ENCODE data around the gene FBXL12. TPM values are rescaled to one million over a fixed set of nuclear protein-coding genes. Genes with fewer than 3 reads are reported as not detected.
A peak's percentile ranks its signal among the peaks of the same experiment; 100 is the strongest.

Gene FBXL12
- total and polyA plus RNA-seq, 2 experiments from 2014 or later: 23.5 to 25.4 TPM

GRCh38 chr19:9818734-9819595, at the start of gene FBXL12 (continued):
- TF ChIP-seq ETS1 (IDR thresholded peaks at IDR 0.05): peak; percentile 59; the same call in 1 of the 2 replicates

- Histone ChIP-seq H3K27me3 (ENCODE audit: insufficient read depth) (no peaks in the 10 kb centered on the region), H3K9me2 (ENCODE audit: insufficient read depth) (no peaks in the 10 kb centered on the region), H4K20me1 (replicated peaks; ENCODE audit: insufficient read depth) (peaks cover 9% of the 10 kb centered on the region), H3K4me3 (peak overlapping the region; percentile 27; the same call in 1 of the 2 replicates), H3K36me3 (ENCODE audit: insufficient read depth) (no peaks in the 10 kb centered on the region), H3K4me1 (ENCODE audit: insufficient read depth) (peaks cover 11% of the 10 kb centered on the region; the same call in 1 of the 2 replicates), H3F3A (replicated peaks; ENCODE audit: low read depth) (0 out of 2 replicates have a peak, but pooled peaks cover 6% of the 10 kb centered on the region), H3K27ac (ENCODE audit: low read depth) (peak overlapping the region; percentile 53; the same call in 1 of the 2 replicates), H3K79me2 (replicated peaks; ENCODE audit: insufficient read depth) (no peaks in the 10 kb centered on the region; the same call in 1 of the 2 replicates), H3K4me2 (peak overlapping the region; percentile 52; the same call in 1 of the 2 replicates), H2AFZ (no peak overlapping the region)
- H3K27ac Mint-ChIP-seq: peak overlapping the region; percentile 44; the same call in 1 of the 2 replicates
- DNase-seq (ENCODE audit: low spot score) (peak; percentile 68), ATAC-seq (peak; percentile 34)
- H3K36me3 Mint-ChIP-seq (ENCODE audit: low read depth): peaks cover 2% of the 10 kb centered on the region; the same call in 1 of the 3 replicates
- no peaks in the 10 kb centered on the region for H3K9me3 Mint-ChIP-seq
- H3K4me3 Mint-ChIP-seq: no peak overlapping the region
- H3K27me3 Mint-ChIP-seq (ENCODE audit: insufficient read depth, low read depth, poor library complexity): peaks cover 16% of the 10 kb centered on the region
- H3K4me1 Mint-ChIP-seq: peaks cover 5% of the 10 kb centered on the region; the same call in 2 of the 3 replicates
- TF ChIP-seq STAT1 (IDR thresholded peaks at IDR 0.05; ENCODE audit: unreplicated experiment) (no peak), ZNF114 (CRISPR knock-in tag; IDR thresholded peaks at IDR 0.05) (no peak), REST (IDR thresholded peaks at IDR 0.05; ENCODE audit: unreplicated experiment) (no peak), CTCF (conservative IDR thresholded peaks at IDR 0.05; ENCODE audit: low read depth in 2 of 2) (no peak), ZNF462 (CRISPR knock-in tag; IDR thresholded peaks at IDR 0.05) (no peak), ETS1 (IDR thresholded peaks at IDR 0.05) (no peak), POLR2AphosphoS5 (IDR thresholded peaks at IDR 0.05; ENCODE audit: low read depth) (no peak)
Measured at GRCh38 chr19:9865732-9866501, 47.0 kb upstream of the FBXL12 start.

Measured in GM23338 (cell line).